SK-N-MC (cell line): ENCODE measurements around the gene FKBP5.

Experiments used
- EZH2 ChIP-seq: fragments of 200-600 bp; sonication (generic); IDR thresholded peaks from one replicate; pipeline ENCODE4 v1.6.1; 2017; ENCODE audit warnings: antibody characterized with exemption
- FOXP2 ChIP-seq: optimal IDR thresholded peaks from 2 replicates; pipeline ENCODE3; 2011; ENCODE audit warnings: mild to moderate bottlenecking, moderate library complexity; ENCODE audit not compliant: insufficient read depth; ENCODE audit errors: extremely low read length, control extremely low read depth
- POLR2AphosphoS5 ChIP-seq: IDR thresholded peaks from 2 replicates; pipeline ENCODE4 v1.6.1; 2012; ENCODE audit warnings: mild to moderate bottlenecking, low read depth, low read length, borderline replicate concordance

DNA sequence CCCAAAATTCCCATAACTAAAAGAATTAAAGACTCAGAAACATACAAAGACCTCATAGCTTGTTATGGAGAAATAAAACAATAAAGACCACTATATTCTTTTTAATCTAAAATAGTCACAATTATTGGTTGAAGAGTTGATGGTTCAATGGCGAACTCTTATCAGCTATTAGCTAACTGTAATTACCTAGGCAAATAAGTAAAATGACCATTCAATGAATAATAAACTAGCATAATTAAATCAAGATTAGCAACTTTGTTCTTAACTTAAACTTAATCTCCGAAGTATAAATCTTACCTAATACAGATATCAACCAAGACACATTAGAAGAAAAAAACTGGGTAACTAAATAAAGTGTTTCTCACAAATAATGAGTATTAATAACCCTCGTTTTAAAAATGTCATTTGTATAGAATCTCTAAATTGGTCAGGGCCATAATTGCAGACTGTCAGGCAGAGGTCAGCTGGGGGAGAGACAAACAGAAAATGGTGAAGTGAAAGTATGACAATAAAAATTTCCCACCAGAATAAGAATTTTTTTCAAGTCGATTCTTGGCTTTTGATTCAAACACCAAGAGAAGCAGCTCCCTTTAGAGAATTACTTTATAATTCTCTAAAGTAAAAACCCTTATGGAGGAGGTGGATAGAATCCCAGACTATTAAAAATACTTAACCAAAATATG, 1.7 kb downstream of the FKBP5 start:
- TF ChIP-seq EZH2 = no peak
- no peak for TF ChIP-seq POLR2AphosphoS5
- no peak for TF ChIP-seq FOXP2
